NCI-H187 treated with DMSO at 0.1 percent for 48 hours (cell line): Measurements from ENCODE around the gene STK25.
"Not testable (repeated sequence)": the region's sequence is repeated elsewhere in the genome, so short reads cannot be mapped to it uniquely, and the experiment has no call there.

Experiments used
- DNase-seq: peaks from one replicate; lab custom pipeline; 2025; lab: John Stamatoyannopoulos, UW

STK25 gene

DNA sequence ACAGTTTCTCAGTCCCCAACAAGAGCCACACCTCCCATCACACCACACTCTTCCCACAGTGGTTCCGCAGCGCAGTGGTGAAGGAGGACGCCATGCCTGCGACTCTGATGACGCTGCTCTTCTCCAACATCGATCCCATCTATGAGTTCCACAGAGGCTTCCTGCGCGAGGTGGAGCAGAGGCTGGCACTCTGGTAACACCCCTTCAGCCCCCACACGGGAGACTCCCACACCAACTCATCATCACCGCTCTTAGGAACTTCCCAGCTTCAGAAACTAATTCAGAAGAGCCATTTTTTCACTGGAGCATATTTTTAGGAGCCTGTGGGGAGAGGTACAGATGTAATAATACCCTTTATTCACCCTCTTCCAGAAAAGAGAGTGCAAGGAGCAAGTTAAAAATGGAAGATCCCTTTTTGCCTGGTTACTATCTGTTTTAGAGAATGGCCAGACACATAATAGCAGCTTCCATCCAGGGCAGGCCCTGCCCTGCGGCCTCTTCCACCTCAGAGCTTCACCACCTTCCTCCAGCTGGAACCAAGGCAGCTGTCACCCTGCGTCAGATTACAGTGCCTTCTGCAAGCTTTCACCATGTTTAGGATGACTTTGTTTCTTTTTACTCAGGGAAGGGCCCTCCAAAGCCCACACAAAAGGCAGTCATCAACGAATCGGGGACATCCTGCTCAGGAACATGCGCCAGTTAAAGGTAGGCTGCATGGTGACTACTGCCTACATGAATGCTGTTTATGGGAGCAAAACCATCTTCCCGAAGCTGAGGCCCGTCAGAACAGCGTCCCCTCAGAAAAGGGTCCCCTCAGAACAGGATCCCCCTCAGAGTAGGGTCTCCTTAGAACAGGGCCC lies 44.9 kb downstream of the STK25 start:
- no peak for DNase-seq

DNA sequence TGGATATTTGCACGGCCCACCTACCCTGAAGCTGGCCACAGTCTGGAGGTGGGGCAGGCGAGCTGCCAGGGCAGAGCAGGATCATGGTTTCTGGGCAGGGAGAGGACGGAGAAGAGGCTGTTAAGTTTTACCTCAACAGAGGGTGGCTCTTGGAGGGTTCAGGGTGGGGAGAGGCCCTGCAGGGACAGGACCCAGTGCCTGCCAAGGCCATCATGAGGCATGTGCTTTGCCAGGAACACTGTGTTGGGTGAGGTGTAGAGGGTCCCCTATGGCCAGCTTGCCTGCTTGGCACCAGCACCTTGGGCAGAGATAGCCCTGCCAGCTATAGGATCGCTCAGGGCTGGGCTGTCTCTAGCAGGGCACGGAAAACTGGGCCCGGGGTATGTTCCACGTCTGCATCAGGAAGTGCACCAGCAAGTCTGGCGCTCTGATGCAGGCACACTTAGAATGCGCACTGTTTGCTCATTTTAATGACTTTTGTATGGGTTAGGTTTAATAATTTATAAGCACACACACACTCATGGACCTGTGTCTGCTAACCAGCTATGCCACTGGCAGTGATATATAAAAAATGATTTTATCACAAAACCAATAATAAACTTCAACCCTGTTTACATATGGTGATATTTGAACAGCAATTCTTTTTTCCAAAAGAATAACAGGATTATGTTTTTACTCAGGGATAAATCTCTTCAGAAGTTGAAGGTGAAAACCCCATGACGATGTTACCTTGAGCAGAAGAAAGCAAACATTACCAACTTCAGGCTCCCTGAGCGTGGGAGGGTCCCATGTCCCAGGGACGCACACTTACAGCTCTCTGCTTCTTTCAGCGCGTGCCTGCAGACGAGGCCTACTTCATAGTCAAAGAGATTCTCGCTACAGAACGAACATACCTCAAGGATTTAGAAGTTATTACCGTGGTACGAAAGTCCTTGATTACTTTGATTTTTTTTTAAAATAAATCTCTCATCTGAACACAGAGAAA lies 46.4 kb downstream of the STK25 start:
- no peak for DNase-seq

DNA sequence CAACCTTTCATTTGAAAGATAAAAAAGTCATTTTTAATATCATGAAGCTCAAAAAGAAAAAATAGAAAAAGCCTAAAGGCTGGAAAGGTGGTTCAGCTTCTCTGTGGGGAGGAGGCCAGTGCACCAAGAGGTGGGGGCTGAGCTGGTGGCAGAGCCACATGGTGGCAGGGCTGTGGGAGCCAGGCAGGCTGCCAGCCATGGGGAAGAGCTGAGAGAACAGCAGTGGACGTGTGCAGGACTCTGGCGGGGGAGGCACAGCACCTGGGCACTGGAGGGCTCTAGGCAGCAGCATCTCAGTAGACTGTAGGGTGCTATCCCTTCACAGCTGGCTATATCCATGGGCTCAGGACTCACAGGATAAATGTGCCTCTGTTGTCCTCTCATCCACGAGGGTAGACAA lies 47.8 kb downstream of the STK25 start:
- no peak for DNase-seq

DNA sequence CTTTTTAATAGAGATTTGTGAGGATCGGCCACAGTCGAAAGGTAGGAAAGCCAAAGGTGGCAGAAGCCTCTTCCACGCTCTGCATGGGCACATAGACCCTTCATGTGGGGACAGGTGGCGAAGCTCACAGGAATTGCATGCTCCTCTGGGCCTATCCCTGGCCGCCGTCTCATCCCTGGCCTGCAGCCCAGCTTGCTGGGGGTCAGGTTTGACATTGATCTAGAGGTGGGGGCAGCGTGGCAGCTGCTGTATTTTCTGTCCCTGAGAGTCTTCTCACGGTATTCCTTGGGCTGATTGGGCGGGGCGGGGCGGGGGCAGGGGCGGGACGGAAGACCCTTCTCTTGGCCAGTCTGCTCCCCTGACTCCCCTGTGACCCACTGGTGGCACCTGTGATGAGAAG lies 48.9 kb downstream of the STK25 start:
- DNase-seq: no peak

DNA sequence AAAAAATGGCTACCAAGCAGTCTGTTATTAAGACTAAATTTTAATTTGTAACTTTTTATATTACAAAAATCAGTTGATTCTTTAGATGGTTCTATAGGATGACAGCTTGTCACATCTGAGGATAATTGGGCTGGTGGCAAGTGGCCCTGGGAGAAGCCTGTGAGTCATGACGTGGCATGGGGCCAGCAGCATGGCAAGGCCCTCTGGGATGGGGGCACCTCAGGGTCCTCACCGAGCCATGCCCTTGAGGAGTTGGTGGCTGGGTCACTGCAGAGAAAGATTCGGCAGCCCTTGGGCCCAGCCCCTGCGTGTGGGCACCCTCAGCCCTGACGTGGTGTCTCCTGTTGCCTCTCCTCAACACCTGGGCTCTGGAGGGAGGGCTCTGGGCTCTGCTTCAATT lies 49.7 kb downstream of the STK25 start:
- DNase-seq: no peak

- DNase-seq: no peak
Measured at GRCh38 chr2:241456546-241456945, 51.8 kb downstream of the STK25 start.

GRCh38 chr2:241454837-241455485 lies 53.4 kb downstream of the STK25 start:
- DNase-seq: no peak

- not testable (repeated sequence) for DNase-seq
Measured at GRCh38 chr2:241453919-241454318, 54.5 kb downstream of the STK25 start.

- DNase-seq: no peak
Measured at GRCh38 chr2:241451840-241452506, 56.4 kb downstream of the STK25 start.

- DNase-seq: not testable (repeated sequence)
Measured at GRCh38 chr2:241450092-241450491, 58.3 kb downstream of the STK25 start.

- no peak for DNase-seq
Measured at GRCh38 chr2:241445426-241445825, 63.0 kb downstream of the STK25 start.

GRCh38 chr2:241443486-241444223 lies 64.7 kb downstream of the STK25 start:
- peak; percentile 6 for DNase-seq
